CD14-positive monocyte (primary cell): ENCODE measurements around the gene FAM228B. TPM values are rescaled to one million over a fixed set of nuclear protein-coding genes. Genes with fewer than 3 reads are reported as not detected.
A peak's percentile ranks its signal among the peaks of the same experiment; 100 is the strongest.

Experiments
- DNase-seq, 3 donors: peaks; one replicate each; pipeline ENCODE4 v3.0.0-alpha.2; 2011 to 2022
- H2AFZ ChIP-seq: 2 replicates; pipeline ENCODE4 v1.6.0; 2012; ENCODE audit warnings: mild to moderate bottlenecking, low read depth, low read length, inconsistent platforms; ENCODE audit not compliant: insufficient read depth, poor library complexity, severe bottlenecking
- H3K27ac ChIP-seq, 2 donors: 1 replicate in 1 of 2; 2 replicates in 1 of 2; pipeline ENCODE4 v1.5.1; 2012 to 2013; ENCODE audit warnings: low read length in 2 of 2, control low read depth in 1 of 2, inconsistent platforms in 1 of 2, low read depth in 1 of 2, mild to moderate bottlenecking in 1 of 2
- H3K27me3 ChIP-seq, 2 donors: one replicate each; pipeline versions ENCODE4 v1.6.0 to v1.6.1; 2011 to 2013; ENCODE audit warnings: low read length in 2 of 2; ENCODE audit not compliant: control insufficient read depth in 2 of 2, insufficient read depth in 2 of 2
- H3K36me3 ChIP-seq, 2 donors: replicated peaks in 1 of 2; 1 replicate in 1 of 2; 2 replicates in 1 of 2; pipeline versions ENCODE4 v1.5.1 to v1.6.1; 2012 to 2013; ENCODE audit warnings: low read length in 2 of 2, control low read depth in 1 of 2, inconsistent platforms in 1 of 2, mild to moderate bottlenecking in 1 of 2; ENCODE audit not compliant: insufficient read depth in 2 of 2, control insufficient read depth in 1 of 2
- H3K4me1 ChIP-seq, 2 donors: 1 replicate in 1 of 2; 2 replicates in 1 of 2; pipeline versions ENCODE4 v1.5.1 to v1.6.1; 2012 to 2013; ENCODE audit warnings: low read length in 2 of 2, control low read depth in 1 of 2, inconsistent platforms in 1 of 2, mild to moderate bottlenecking in 1 of 2, moderate library complexity in 1 of 2; ENCODE audit not compliant: insufficient read depth in 2 of 2, control insufficient read depth in 1 of 2
- H3K4me2 ChIP-seq: replicated peaks from 2 replicates; pipeline ENCODE3; 2012; ENCODE audit warnings: low read length, moderate library complexity, mild to moderate bottlenecking; ENCODE audit not compliant: poor library complexity, severe bottlenecking; ENCODE audit errors: extremely low read depth
- H3K4me3 ChIP-seq, 3 experiments: fragments of 200-600 bp in 1 of 3; sonication (generic) in 1 of 3; replicated peaks in 1 of 3; 1 replicate in 2 of 3; 2 replicates in 1 of 3; pipeline ENCODE4 v1.5.1; 2011 to 2013; ENCODE audit warnings: low read length in 3 of 3, mild to moderate bottlenecking in 3 of 3, control low read depth in 2 of 3, low read depth in 2 of 3, inconsistent platforms in 1 of 3, moderate library complexity in 1 of 3
- H3K79me2 ChIP-seq: 2 replicates; pipeline ENCODE4 v1.6.0; 2012; ENCODE audit warnings: mild to moderate bottlenecking, control low read depth, inconsistent platforms, low read length, moderate library complexity; ENCODE audit not compliant: insufficient read depth
- H3K9ac ChIP-seq: 2 replicates; pipeline ENCODE4 v1.6.0; 2017; ENCODE audit warnings: low read length, mild to moderate bottlenecking; ENCODE audit not compliant: insufficient read depth, poor library complexity, severe bottlenecking
- H3K9me3 ChIP-seq, 2 donors: replicated peaks in 1 of 2; 1 replicate in 1 of 2; 2 replicates in 1 of 2; pipeline versions ENCODE4 v1.5.1 to v1.6.1; 2012 to 2013; ENCODE audit warnings: low read length in 2 of 2, control low read depth in 1 of 2; ENCODE audit not compliant: control insufficient read depth in 1 of 2, insufficient read depth in 1 of 2
- H4K20me1 ChIP-seq: 2 replicates; pipeline ENCODE4 v1.6.0; 2012; ENCODE audit warnings: mild to moderate bottlenecking, low read length, control low read depth, moderate library complexity; ENCODE audit not compliant: insufficient read depth
- H3K27ac Mint-ChIP-seq, 7 donors: one replicate each; pipeline ENCODE4 v1.8.0; 2020; ENCODE audit warnings: mild to moderate bottlenecking in 7 of 7, mixed read lengths in 7 of 7, moderate library complexity in 6 of 7, inconsistent platforms in 2 of 7
- H3K27me3 Mint-ChIP-seq, 3 donors: one replicate each; pipeline ENCODE4 v1.8.0; 2021 to 2022; ENCODE audit warnings: low read depth in 3 of 3, mild to moderate bottlenecking in 3 of 3, mixed read lengths in 3 of 3, moderate library complexity in 3 of 3, inconsistent platforms in 1 of 3
- H3K36me3 Mint-ChIP-seq, 2 donors: one replicate each; pipeline ENCODE4 v1.8.0; 2020; ENCODE audit warnings: mixed read lengths in 2 of 2, inconsistent platforms in 1 of 2, mild to moderate bottlenecking in 1 of 2
- H3K4me1 Mint-ChIP-seq: one replicate; pipeline ENCODE4 v1.8.0; 2020; ENCODE audit warnings: mild to moderate bottlenecking, mixed read lengths
- H3K4me3 Mint-ChIP-seq, 2 donors: one replicate each; pipeline ENCODE4 v1.8.0; 2020; ENCODE audit warnings: mild to moderate bottlenecking in 2 of 2, mixed read lengths in 2 of 2, moderate library complexity in 1 of 2
- H3K9me3 Mint-ChIP-seq, 7 donors: one replicate each; pipeline ENCODE4 v1.8.0; 2020 to 2022; ENCODE audit warnings: mixed read lengths in 7 of 7, mild to moderate bottlenecking in 6 of 7, moderate library complexity in 6 of 7, inconsistent platforms in 2 of 7
- CTCF ChIP-seq: fragments of 200-600 bp; IDR thresholded peaks from one replicate; pipeline ENCODE4 v1.8.0; 2022; ENCODE audit warnings: antibody characterized with exemption, mild to moderate bottlenecking
- WGBS: methylation state at CpG from one replicate; pipeline ENCODE4 v1.1.5; 2013; ENCODE audit warnings: missing lambda C conversion rate; ENCODE audit not compliant: insufficient coverage; 5-methylcytosine and 5-hydroxymethylcytosine counted together
- intact Hi-C, 2 donors: fragments of 100-400 bp; cut with micrococcal nuclease; formaldehyde crosslinking; loops; one replicate each; pipeline versions ENCODE4 v1.15.0 to v1.15.1; 2023
- polyA plus RNA-seq, 3 donors: library from polyadenylated mRNA; depleted of rRNA in 1 of 3; unstranded in 2 of 3; stranded (reverse) in 1 of 3; fragments of 300-500 nt in 2 of 3; fragments of >200 nt in 1 of 3; fragmentation: Illumina TruSeq in 2 of 3; gene quantifications; 1 replicate in 2 of 3; 2 replicates in 1 of 3; pipeline ENCODE4 v1.2.3, GENCODE V29; 2012 to 2021

Gene FAM228B
- polyA plus RNA-seq, 3 donors: 6.5 to 16.1 (median 7.5) TPM

- no peaks in the 10 kb centered on the region for H3K4me1 Mint-ChIP-seq
- intact Hi-C loops: no loop called here
- WGBS: 94% methylated on average over 6 of the region's 10 CpGs
Observed at GRCh38 chr2:24189551-24189950, 66.3 kb downstream of the FAM228B start.

GRCh38 chr2:24190503-24190902 lies 67.2 kb downstream of the FAM228B start:
- Mint-ChIP-seq H3K4me1 (no peaks in the 10 kb centered on the region), H3K27me3 (peaks cover 0 to 2% (median 0%) of the 10 kb centered on the region in 3 donors), H3K36me3 (no peaks in the 10 kb centered on the region), H3K4me3 (no peak overlapping the region), H3K9me3 (peaks cover 3 to 10% (median 5%) of the 10 kb centered on the region in 7 donors), H3K27ac (peak overlapping the region in 1 of 7 donors; percentile 41)
- intact Hi-C loops: no loop called here
- H3K27me3 ChIP-seq: no peaks in the 10 kb centered on the region
- no peak overlapping the region for H2AFZ ChIP-seq
- H3K4me1 ChIP-seq: no peaks in the 10 kb centered on the region
- no peak for DNase-seq
- WGBS: 95% methylated on average over 8 of the region's 9 CpGs
- H3K4me3 ChIP-seq: no peak overlapping the region
- H3K27ac ChIP-seq: no peak overlapping the region
- no peak for TF ChIP-seq CTCF
- H3K9me3 ChIP-seq: no peaks in the 10 kb centered on the region
- H3K36me3 ChIP-seq: no peaks in the 10 kb centered on the region
- no peaks in the 10 kb centered on the region for H4K20me1 ChIP-seq
- no peak overlapping the region for H3K4me2 ChIP-seq
- H3K79me2 ChIP-seq: no peaks in the 10 kb centered on the region
- H3K9ac ChIP-seq: no peak overlapping the region

More at GRCh38 chr2:24189551-24189950, 66.3 kb downstream of the FAM228B start:
- Histone ChIP-seq H3K27me3 (no peaks in the 10 kb centered on the region), H4K20me1 (no peaks in the 10 kb centered on the region), H3K4me1 (no peaks in the 10 kb centered on the region), H3K4me2 (no peak overlapping the region), H2AFZ (no peak overlapping the region), H3K9me3 (no peaks in the 10 kb centered on the region), H3K4me3 (no peak overlapping the region), H3K79me2 (no peaks in the 10 kb centered on the region), H3K9ac (no peak overlapping the region), H3K36me3 (no peaks in the 10 kb centered on the region), H3K27ac (no peak overlapping the region)
- Mint-ChIP-seq H3K36me3 (no peaks in the 10 kb centered on the region), H3K27me3 (peaks cover 0 to 2% (median 0%) of the 10 kb centered on the region in 3 donors), H3K27ac (peak overlapping the region in 1 of 7 donors; percentile 13), H3K9me3 (peaks cover 3 to 10% (median 5%) of the 10 kb centered on the region in 7 donors), H3K4me3 (no peak overlapping the region)
- DNase-seq: no peak
- TF ChIP-seq CTCF: no peak
